Left lung (tissue), 10 donors: Measurements from ENCODE around the gene TNNI3K. TPM values are rescaled to one million over a fixed set of nuclear protein-coding genes. Genes with fewer than 3 reads are reported as not detected.

ENCODE experiments used
- ATAC-seq: fragments of 200-7000 bp; cut with Tn5 transposase; one replicate; pipeline ENCODE4 v1.9.1; 2020; ENCODE audit warnings: moderate library complexity
- DNase-seq, 4 donors: peaks; one replicate each; pipeline ENCODE4 v3.0.0-alpha.2; 2013 to 2020
- H3K27ac ChIP-seq, 2 donors: fragments of 200-600 bp; sonication (generic) in 1 of 2; one replicate each; pipeline versions ENCODE4 v1.5.0 to v1.8.0; 2020 to 2021
- H3K27me3 ChIP-seq, 2 donors: fragments of 200-600 bp; sonication (generic) in 1 of 2; one replicate each; pipeline versions ENCODE4 v1.5.0 to v1.8.0; 2020 to 2021
- H3K36me3 ChIP-seq, 2 donors: fragments of 200-600 bp; sonication (generic) in 1 of 2; one replicate each; pipeline versions ENCODE4 v1.5.0 to v1.8.0; 2020 to 2021
- H3K4me1 ChIP-seq, 2 donors: fragments of 200-600 bp; one replicate each; pipeline ENCODE4 v1.8.0; 2021
- H3K4me3 ChIP-seq, 2 donors: fragments of 200-600 bp; sonication (generic) in 1 of 2; one replicate each; pipeline versions ENCODE4 v1.5.0 to v1.8.0; 2020 to 2021; ENCODE audit warnings: mild to moderate bottlenecking in 1 of 2
- H3K9me3 ChIP-seq, 2 donors: fragments of 200-600 bp; sonication (generic) in 1 of 2; one replicate each; pipeline versions ENCODE4 v1.5.0 to v1.8.0; 2020 to 2021
- intact Hi-C, 2 donors: fragments of 100-400 bp; cut with DNase I; formaldehyde crosslinking; loops; one replicate each; pipeline versions ENCODE4 v1.11.2 to v1.14.2; 2022
- polyA plus RNA-seq, 6 donors: library from polyadenylated mRNA; unstranded; fragments of 120-200 nt; gene quantifications; one replicate each; pipeline ENCODE4 v1.2.1, GENCODE V29; 2013; ENCODE audit not compliant: insufficient read length in 6 of 6
- total RNA-seq, 2 donors: library from RNA; stranded (reverse); fragmentation: NEBNext Ultra II Directional; extraction: Animal tissue kit (Norgen Biotek cat#: 25700); gene quantifications; one replicate each; pipeline ENCODE4 v1.2.1, GENCODE V29; 2021
- TF ChIP-seq, protein P1 (sequence below), 2 donors: fragments of 200-600 bp; sonication (generic) in 1 of 2; IDR thresholded peaks; one replicate each; pipeline versions ENCODE4 v1.5.0 to v1.8.0; 2021; ENCODE audit warnings: antibody characterized with exemption in 2 of 2
- donor health status: DM: no; HTN: yes; CAD: no.
- donor health status: DM: no; HTN: no; CAD: no.

The TNNI3K gene
- total and polyA plus RNA-seq, 8 donors: 0.38 to 2.0 (median 1.1) TPM

DNA sequence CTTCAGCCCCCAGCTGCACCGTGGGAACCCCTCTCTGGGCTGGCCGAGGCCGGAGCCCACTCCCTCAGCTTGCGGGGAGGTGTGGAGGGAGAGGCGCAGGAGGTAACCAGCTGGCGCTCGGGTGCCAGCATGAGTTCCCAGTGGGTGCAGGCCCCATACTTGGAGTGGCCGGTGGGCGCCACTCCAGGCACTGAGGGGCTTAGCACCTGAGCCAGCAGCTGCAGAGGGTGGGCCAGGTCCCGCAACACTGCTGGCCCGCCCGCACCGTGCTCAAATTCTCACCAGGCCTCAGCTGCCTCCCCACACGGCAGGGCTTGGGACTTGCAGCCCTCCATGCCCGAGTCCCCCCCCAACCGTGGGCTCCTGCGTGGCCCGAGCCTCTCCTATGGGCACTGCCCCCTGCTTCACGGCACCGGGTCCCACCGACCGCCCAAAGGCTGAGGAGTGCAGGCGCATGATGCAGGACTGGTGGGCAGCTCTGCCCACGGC is 230.1 kb downstream of the TNNI3K start:
- intact Hi-C loops: no loop called here
- Histone ChIP-seq H3K4me1 (no peaks in the 10 kb centered on the region), H3K27ac (no peak overlapping the region), H3K4me3 (no peak overlapping the region), H3K27me3 (no peaks in the 10 kb centered on the region), H3K9me3 (no peaks in the 10 kb centered on the region), H3K36me3 (no peaks in the 10 kb centered on the region)
- TF ChIP-seq, protein P1, sequence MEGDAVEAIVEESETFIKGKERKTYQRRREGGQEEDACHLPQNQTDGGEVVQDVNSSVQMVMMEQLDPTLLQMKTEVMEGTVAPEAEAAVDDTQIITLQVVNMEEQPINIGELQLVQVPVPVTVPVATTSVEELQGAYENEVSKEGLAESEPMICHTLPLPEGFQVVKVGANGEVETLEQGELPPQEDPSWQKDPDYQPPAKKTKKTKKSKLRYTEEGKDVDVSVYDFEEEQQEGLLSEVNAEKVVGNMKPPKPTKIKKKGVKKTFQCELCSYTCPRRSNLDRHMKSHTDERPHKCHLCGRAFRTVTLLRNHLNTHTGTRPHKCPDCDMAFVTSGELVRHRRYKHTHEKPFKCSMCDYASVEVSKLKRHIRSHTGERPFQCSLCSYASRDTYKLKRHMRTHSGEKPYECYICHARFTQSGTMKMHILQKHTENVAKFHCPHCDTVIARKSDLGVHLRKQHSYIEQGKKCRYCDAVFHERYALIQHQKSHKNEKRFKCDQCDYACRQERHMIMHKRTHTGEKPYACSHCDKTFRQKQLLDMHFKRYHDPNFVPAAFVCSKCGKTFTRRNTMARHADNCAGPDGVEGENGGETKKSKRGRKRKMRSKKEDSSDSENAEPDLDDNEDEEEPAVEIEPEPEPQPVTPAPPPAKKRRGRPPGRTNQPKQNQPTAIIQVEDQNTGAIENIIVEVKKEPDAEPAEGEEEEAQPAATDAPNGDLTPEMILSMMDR (IDR thresholded peaks at IDR 0.05): no peak
- peak in 1 of 4 donors; percentile 61 for DNase-seq
- ATAC-seq: no peak

DNA sequence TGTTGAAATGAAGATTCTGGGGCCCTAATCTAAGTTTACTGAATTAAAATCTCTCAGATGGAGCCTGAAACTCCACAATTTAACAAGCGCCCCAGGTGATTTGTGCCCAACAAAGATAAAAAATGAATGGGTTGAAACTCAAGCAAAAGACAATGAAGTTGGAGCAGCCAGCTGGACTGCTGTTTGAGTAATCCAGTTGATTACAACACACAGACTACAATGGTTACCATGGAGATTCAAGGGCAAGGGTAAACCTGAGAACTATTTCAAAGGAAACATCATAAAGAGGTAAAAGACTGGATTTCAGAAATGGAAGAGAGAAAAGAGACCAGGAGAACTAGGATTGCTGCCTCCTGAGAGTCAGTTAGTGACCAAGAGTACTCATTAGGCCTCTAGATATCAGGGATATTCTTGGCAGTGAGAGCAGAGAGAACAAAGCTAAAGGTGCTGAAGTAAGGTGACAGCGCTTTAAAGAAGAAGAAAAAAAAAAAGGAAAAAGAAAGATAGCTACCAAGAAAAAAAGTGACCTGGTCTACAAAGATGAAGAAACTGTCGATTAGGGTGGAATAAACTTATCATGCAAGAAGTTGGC is 232.7 kb downstream of the TNNI3K start:
- Histone ChIP-seq H3K36me3 (no peaks in the 10 kb centered on the region), H3K27me3 (no peaks in the 10 kb centered on the region), H3K27ac (no peak overlapping the region), H3K4me3 (no peak overlapping the region), H3K9me3 (no peaks in the 10 kb centered on the region), H3K4me1 (no peaks in the 10 kb centered on the region)
- TF ChIP-seq, protein P1 (IDR thresholded peaks at IDR 0.05): no peak
- no peak for ATAC-seq
- DNase-seq: no peak
- intact Hi-C loops: no loop called here

DNA sequence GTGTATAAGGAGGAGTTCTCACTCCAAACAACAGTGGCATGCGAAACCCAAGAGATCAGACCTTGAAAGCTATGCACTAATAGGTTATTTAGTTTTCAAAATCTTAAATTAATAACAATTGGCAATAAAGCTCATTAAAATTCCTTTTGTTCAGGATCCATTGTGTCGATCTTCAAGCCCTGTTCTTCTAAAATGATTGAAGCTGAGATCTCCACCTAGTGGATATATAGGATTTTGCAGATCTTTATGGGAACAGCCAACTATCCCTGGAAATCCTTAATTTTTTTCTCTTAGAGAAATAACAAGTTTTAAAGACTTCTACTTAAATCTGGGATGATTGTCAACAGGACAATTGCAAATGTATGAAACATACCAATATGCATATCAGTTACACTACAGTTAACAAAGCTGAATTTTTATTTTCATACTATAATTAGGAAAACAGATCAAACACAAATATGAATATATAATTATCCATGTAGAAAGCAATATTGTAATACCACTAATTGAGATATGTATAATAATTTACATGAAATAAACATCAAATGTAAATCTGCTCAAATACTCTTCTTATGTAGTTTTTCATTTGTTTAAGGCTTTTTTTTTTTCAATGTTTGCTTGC is 233.9 kb downstream of the TNNI3K start:
- intact Hi-C loops: no loop called here

DNA sequence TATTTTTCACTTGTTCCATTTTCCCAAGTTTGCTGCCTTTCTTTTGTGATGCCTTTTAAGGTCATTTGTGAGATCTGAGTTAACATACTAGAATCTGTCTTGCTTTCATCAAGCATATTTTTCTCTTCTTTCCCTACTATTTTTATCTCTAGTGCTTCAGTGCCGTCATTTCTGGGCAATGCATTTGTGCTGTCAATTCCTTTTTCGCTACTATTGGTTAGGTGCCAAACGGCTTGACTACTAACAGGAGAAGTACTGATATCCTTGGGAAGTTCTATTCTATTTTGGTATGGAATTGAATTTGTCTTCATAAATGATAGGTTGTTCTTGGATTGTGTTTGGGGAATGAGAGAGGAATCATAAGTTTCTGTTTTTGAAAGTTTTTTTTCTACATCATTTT is 235.1 kb downstream of the TNNI3K start:
- no peak for DNase-seq
- intact Hi-C loops: no loop called here

More for the DNA sequence above, 233.9 kb downstream of the TNNI3K start:
- DNase-seq (peak in 2 of 4 donors; percentile 26 to 40), ATAC-seq (peak; percentile 77)
- Histone ChIP-seq H3K4me3 (no peak overlapping the region), H3K36me3 (no peaks in the 10 kb centered on the region), H3K4me1 (no peaks in the 10 kb centered on the region), H3K27ac (no peak overlapping the region), H3K27me3 (no peaks in the 10 kb centered on the region), H3K9me3 (no peaks in the 10 kb centered on the region)
- TF ChIP-seq, protein P1 (IDR thresholded peaks at IDR 0.05): peak; percentile 50 to 53

DNA sequence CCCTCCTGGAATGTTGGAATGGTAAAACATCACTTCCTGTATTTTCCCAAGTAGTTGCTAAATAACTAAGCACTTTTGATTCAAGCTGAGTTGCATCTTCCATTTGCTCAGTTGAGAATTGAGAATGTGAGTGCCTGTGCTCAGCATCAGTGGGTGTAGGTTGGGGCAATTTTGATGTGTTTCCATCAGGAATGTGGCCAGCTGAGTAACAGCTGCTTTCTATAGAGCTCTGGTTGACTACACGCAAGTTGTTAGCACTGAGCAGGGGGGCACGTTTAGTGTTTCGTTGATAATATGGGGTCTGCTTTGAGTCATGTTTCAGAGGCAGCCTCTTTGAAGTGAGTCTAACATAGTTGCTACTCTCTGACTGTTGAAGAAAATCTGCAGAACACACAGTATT is 235.7 kb downstream of the TNNI3K start:
- H3K4me1 ChIP-seq: no peaks in the 10 kb centered on the region
- H3K27me3 ChIP-seq: no peaks in the 10 kb centered on the region
- TF ChIP-seq, protein P1 (IDR thresholded peaks at IDR 0.05): no peak
- no peaks in the 10 kb centered on the region for H3K9me3 ChIP-seq
- ATAC-seq: no peak
- intact Hi-C loops: no loop called here
- H3K36me3 ChIP-seq: no peaks in the 10 kb centered on the region
- DNase-seq: no peak
- no peak overlapping the region for H3K27ac ChIP-seq
- H3K4me3 ChIP-seq: no peak overlapping the region

More for the DNA sequence above, 235.1 kb downstream of the TNNI3K start:
- Histone ChIP-seq H3K36me3 (no peaks in the 10 kb centered on the region), H3K9me3 (no peaks in the 10 kb centered on the region), H3K27me3 (no peaks in the 10 kb centered on the region), H3K4me1 (no peaks in the 10 kb centered on the region), H3K4me3 (no peak overlapping the region), H3K27ac (no peak overlapping the region)
- no peak for ATAC-seq
- TF ChIP-seq, protein P1 (IDR thresholded peaks at IDR 0.05): no peak
